GM04503 (cell line): ENCODE results near the gene GLIPR2.
"Not testable (repeated sequence)": the region's sequence is repeated elsewhere in the genome, so short reads cannot be mapped to it uniquely, and the experiment has no call there.

Source experiments
- DNase-seq: peaks from one replicate; pipeline ENCODE4 v3.0.0-alpha.2; 2012; ENCODE audit warnings: low read depth

GLIPR2 gene

DNA sequence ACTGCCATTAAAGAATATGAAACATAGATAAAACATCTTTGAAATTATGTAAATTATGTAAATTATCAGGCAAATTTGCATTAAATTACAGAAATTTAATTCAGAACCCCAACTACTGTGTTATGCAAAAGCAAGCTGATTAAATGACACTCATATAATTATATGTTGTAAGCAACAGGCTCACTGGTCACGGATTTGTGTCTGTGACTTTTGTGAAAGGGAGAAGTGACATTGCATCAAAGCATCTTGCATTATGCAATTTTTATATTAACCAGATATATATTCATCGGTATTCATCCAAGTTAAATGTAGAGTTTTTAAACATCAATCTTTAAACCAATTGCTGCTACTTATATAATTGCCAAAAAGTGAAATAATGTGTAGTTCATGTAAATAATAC is 13.0 kb upstream of the GLIPR2 start:
- no peak for DNase-seq

DNA sequence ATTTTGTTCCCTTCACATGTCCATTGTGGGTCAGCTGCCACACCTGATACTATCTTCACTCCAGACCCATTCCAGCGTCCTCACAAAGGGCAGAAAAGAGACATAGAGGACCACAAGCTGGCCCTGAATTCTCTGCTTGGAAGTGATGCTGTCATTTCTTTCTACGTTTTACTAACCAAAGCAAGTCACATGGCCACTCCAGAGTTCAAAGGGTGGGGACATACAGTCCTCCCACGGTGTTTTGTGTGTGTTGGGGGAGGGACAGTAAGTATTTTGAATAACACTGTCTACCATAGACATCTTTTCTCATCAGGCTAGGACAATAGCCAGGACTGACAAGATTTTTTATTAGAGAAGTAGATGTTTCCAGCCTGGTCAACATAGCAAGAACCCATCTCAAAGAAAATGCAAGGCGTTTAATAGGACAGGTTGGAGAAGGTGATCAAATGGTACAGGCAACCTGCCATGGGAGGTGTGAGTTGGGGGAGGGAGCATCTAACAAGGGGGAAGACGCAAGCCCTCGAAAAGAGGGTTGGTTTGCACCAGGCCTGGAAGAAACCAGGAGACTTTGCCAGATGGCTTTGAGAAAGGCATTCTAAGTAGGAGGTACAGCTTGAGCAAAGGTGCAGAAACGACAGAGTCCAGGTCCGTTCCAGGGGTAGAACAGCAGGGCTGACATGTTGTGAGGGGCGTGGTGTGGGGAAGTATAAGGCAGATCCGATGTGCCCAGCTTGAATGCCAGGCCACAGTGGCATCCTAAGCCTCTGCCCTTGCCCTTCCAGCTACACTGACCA is 11.3 kb upstream of the GLIPR2 start:
- no peak for DNase-seq

DNA sequence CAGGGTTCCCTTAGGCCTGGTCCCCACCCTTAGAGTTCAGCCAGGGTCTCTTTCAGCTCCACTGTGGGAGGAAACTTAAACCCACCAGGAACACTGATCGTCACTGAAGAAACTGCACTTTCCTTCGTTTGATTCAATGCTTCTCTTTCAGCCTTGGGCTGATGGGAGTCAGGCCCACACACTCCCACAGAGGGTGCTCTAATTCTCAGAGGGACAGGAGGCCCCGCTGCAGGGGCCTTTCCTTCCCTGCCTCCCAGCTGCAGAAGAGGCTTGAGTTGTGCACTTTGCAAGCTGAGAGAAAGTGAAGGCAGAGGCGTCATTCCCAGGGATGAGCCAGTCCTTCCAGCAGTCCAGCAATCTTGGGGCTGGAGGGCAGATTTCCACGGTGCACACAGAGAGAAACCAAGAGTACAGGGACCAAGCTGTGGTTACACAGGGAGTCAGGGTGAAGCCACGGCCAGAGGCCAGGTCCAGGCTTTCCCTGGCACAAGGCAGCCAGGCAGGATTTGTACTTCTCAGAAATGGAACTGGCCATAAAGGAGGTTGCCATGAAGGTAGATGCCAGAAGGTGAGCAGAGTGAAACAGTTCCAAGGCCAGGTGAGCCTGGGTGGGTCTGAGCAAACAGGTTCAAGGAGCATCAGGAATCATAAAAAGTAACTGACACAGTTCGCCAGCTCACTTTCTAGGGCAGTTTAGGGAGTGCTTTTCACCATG is 10.4 kb upstream of the GLIPR2 start:
- no peak for DNase-seq

DNA sequence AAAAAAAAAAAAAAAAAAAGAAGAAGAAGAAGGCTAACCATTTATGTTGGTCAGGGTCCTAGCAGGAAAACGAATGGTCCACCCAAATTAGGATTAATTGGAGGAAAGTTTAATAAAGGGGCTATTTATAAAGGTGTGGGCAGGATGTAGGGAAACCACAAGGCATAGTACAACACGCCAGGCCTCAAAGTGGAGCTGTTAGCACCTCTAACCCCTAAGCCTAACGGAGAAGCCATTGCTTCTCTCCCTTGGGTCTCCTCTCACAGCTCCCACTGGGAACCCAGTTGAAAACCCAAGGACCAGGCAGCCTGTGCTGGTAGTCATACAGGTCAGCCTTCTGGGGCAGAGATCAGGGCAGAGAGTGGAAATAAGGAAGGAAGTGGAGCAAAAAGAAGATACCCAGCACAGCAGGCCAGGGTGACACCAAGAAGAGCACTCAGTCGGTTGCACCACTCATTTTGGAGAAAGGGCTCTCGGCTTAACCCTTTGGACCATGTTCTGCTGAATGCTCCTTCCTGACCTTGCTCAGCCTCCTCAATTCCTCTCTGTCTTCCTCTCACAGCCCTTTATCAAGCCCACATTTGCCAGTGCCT is 8.8 kb upstream of the GLIPR2 start:
- DNase-seq: no peak

DNA sequence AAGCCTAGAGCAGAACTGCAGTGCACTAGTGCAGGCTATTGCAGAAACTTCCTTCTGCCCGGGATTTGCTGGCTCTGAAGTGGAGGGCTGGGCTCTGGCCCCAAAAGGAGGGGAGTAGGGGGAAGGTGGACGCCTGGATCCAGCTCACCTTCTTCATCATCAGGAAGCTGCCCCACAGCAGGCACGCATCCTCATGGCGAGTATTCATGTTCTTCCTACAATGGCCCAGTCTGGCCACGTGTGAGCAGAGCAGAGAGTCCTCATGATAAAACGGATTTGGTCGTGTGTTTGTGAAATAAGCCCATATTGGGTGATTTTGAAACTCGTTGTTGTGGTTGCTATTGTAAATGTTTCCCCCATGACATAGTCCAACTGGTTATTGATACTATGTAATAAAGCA is 8.2 kb upstream of the GLIPR2 start:
- DNase-seq: no peak

DNA sequence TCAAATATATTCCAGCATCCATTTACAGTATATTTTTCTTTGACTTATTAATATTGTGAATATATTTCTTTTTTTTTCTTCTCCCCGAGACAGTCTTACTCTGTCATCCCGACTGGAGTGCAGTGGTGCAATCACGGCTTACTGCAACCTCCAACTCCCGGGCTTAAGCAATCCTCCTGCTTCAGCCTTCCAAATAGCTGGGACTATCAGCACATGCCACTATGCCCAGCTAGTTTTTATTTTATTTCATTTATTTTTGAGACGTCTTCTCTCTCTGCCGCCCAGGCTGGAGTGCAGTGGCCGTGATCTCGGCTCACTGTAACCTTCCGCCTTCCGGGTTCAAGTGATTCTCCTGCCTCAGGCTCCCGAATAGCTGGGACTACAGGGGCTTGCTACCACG is 7.4 kb upstream of the GLIPR2 start:
- DNase-seq: no peak

DNA sequence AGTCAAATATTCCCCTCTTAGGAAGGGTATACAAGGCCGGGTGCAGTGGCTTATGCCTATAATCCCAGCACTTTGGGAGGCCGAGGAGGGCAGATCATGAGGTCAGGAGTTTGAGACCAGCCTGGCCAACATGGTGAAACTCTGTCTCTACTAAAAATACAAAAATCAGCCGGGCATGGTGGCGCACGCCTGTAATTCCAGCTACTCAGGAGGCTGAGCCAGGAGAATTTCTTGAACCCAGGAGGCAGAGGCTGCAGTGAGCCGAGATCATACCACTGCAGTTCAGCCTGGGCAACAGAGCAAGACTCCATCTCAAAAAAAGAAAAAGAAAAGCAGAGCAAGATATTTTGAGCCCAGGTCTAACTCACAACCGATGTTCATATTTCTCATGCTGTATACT is 4.9 kb upstream of the GLIPR2 start:
- DNase-seq: not testable (repeated sequence)

DNA sequence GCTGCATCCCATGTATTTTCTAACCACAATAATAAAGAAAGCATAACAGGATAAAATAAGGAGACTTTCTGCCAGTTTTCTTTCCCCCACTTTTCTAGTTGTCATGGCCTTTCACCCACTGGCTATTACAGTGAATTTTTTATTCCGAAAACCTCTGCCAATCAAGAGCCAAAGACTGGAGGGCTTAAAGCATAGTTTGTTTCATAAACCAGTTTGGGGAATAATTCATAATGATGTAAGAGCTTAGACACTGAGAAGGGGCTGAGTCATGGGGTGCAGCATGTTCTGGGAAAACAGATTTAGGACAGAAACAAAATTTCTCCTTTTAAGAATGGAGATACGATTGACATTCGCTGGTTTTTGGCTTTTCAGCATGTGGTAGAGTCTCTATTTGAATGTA is 4.4 kb upstream of the GLIPR2 start:
- no peak for DNase-seq

DNA sequence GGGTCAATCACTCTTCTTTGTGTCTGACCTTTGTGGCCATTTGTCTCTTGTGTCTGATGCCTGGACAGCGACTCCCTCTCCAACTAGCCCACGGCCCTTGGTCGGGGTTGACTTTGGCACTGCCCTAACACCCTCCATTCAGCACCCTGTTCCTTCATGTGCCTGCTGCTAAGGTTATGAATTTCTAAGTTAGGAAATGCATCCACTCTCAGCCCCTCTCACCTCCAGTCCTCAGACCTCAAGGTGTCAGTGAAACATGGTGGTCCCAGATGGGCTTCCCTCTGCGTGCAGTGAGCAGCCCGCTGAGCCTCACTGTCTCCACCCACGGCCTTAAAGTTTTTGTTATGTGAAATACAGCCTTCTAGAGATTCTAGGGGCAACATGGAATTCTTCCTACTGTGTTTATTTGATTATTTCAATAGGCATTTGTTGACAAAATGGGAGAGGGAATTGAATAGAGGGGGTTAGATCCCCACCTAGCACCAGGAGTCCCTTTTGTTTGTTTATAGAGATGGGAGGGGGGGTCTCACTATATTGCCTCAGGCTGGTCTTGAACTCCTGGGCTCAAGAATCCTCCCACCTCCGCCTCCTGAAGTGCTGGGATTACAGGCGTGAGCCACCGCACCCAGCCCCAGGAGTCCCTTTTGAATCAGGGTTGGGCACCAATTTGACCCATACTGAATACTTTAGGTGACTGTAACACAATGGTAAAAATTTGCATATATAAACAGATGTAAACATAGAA is 1.6 kb upstream of the GLIPR2 start:
- DNase-seq: no peak

DNA sequence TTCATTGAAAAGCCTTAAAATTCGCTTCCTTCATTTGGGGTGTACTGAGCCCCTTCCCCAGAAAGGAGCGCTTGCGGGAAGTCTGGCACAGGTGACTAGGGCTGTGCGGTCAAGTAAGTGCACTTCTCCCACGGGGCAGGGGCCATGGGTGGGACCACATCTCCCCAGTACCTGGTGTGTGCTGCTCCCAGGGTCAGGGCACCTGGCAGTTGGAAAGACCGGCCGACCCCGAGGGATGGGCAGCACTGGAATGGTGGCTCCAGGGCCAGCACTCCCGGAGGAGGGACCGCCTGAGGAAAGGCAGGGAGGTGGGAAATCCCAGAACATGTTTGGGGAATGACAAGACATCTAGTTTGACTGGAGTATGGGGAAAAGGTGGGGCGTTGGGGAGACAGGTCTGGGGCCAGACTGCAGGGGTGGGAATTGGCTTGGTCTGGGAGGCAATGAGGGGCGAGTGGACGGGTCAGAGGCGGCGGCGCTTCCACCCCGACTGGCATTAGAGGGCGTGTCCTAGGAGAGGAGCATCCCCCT is 727 bp upstream of the GLIPR2 start:
- DNase-seq: no peak

DNA sequence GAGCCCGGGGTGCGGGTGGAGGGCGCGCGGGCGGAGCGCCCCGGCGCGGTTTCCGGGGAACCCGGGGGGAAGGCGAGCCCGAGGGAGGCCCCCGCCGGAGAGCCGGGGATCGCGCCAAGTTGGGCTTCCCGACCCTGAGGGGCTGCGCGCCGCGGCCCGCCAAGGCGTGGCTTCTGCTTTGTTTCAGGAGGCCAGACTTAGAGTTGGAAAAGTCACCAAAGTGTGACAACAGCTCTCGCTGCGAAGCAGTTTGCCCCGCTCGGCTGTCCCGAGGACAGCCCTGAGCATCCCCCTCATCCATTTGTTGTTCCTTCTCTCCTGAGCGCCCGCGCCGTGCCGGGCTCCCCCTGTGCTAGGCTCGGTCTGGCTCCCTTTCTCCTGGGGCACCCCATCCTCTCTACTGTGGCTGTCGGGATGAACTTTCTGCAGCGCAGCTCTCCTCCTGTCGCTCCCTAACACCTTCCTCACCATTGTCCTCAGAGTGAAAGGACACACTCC is 410 bp downstream of the GLIPR2 start:
- DNase-seq: no peak

DNA sequence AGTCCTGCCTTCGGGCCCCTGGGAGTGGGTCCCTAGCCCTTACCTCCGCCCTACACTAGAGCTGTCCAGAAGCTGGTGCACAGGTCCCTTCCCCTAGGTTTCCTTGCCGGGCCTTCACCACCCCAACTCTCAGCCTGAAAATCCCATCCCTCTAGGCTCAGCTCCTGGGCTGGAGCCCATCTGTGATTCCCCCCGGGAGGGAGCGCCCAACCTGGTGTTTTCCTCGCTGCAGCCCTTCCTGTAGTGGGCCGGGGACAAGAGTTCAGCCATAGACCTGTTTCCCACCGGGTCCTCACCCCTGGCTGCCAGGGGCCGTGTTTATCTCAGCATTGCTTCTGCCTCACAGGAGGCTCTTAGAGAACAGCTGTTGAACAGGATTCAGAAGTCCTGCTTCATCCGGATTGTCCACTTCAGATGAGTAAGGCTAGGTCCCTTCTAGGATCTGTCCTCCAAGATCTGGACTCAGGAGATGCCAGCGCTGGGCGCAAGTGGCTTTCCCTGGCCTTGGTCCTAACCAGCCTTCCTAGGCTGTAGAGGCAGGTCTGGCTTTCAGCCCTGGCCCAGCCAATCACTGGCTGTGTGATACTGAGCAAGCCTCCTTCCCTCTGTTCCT is 965 bp downstream of the GLIPR2 start:
- no peak for DNase-seq

DNA sequence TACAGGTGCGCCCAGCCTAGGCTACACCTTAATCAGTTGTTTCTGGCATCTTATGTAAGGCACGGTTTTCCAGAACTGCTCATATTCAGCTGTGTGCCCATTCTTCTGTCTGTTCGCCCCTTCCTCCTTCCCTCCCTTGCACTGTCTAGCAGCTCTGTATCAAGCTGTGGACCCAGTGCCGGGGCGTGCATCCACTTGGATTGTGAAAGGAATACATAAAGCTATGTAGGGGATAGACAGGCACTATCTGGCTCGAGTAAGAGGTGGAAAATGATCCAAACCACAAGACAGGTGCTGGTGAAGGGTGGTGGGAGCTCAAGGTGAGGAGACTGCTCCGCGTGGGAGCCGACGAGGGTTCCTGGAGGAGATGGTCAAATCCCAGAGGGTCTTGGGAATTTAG is 2.0 kb downstream of the GLIPR2 start:
- DNase-seq: no peak

DNA sequence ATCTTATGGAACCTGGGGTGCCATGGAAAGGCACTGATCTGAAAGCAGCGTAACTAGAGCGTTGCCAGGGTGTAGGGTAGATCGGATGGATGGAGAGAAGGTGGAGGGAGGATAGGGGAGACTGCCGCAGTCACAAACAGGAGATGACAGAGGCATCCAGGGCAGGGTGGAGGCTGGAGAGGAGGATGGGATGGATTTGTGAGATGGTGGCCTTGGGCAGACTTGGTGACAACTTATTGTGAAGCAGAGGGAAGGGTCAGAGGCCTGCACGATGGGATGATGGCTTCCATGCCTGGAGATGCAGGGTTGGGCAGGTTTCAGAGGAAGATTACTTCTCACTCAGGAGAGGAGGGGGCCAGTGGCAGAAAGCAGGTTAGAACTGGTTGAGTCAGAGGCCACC is 2.4 kb downstream of the GLIPR2 start:
- no peak for DNase-seq

DNA sequence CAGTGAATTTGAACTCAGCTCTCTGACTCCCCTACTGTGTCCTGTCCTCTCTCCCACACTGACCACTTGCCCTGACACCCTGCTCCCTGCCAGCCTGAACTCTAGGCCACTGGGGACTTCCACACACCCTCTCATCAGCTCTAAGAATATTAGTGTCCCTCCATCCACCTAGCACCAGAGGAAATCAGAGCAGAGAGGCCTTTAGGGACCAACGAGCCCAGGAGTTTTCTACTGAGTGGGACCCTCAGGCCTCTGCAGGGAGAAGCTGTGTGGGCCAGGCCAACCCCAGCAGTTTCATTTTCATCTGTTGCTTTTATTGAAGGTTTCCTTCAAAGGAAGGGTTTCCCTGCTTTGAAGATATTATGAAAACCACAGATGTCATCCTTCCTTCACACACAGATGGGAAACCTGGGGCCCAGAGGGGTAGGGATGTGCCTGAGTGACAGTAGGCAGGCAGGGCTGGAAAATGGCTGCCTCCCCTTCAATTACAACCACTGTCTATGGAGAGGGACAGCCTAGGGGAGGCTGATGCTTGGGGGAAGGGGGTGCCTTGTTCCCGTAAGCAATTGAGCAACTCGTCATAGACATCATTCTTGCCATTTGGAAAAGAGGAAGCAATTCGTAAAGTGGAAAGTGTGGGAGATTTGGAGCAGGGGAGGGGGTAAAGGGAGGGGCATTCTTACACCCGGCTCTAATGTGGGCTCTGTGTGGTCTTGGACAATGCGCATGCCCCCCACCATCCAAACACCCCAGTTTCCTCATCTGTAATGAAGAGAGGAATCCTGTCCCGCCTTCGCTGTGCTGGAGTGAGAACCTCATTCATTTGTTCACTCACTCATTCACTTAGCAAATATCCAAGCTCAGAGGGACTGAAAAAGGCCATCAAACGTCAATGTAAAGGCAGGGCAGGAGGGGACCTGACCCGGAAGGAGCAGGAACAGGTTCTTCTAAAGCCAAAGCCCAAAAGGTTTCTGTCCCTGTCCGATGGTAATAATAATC is 3.9 kb downstream of the GLIPR2 start:
- no peak for DNase-seq

DNA sequence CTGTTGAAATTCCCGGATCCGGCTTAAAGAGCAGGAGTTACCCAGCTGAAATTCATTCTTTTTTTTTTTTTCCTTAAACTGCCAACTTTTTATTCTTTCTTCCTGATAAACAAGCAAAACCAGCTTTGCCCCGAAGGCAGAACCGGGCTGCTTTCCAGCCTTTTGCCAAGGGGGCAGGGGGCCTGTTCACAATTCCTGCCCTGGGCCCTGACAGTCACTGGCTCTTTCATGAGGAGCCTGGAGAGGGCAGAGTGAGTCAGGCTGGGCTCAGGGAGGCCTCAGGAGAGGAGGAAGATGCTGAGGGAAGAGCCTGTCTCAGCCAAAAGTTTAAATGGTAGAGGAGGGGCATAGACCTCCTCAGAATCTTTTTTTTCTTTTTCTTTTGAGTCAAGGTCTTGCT is 4.8 kb downstream of the GLIPR2 start:
- DNase-seq: no peak

DNA sequence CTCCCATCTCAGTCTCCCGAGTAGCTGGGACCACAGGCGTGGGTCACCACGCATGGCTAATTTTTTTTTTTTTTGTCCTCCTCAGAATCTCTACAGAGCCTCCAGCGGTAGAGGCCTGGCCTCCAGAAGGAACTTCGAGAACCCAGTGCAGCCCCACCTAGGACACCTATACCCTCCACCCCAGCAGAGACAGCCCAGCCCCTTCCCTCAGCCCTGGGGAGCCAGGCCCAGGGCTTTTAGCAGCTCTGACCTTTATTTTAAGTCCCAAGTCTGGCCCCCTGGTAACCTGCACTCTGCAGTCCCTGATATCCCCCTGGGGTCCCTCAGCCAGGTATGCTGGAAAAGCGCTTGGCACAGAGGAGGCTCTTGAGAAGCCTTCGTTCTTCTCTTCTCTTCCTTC is 5.2 kb downstream of the GLIPR2 start:
- DNase-seq: no peak

DNA sequence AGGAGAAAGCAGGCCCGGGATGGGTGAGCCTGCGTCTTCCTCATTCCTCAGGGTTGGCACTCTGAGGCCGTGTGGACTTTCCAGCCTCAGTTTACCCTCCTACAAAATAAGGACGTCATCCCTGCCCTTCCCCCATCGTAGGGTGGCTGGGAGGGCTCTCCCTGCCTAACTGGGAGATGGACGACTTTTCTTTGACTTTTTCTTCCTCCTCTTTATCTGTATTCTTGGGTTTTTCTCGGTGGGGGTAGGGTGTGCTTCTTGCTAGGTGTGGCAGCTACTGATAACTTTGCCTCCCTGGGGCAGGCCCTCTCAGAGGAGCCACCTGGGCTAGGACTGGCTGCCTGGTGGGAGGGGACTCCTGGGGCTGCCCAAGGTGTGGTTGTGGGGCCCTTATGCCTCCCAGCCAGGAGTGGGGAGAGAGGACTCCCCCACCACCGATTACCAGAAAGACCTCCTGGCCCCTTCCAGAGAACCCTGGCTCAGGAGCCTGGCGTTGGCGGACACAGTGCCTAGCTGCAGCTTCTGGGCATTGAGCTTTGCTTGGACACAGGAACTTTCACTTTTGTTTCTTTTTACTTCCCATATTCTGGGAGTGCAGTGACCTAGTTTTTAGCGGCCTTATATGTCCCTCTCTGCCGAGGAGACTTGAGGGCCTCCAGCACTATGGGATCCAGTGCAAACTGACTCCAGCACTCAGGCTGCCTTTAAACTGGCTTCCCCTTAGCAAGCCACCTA is 6.1 kb downstream of the GLIPR2 start:
- DNase-seq: no peak

DNA sequence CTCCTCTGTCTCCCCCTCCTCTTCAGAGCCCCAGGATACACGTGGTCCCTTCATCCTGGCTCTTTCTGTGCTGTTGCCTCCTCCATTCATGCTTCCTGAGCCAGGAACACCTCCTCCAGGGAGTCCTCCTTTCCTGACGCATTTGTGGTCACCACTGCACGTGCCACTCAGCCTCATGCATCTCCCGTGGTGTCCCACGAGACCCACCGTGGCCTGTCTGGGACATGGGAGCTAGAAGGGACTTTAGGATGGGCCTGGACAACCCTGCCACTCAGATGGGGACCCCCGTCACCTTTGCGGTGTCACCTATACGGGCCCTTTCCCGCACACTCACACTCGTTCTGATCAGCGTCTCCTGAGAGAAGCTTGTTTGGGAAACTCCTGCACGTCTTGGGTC is 6.7 kb downstream of the GLIPR2 start:
- DNase-seq: no peak
